ENCODE data around the gene MED15.

- TF ChIP-seq CTCF (IDR thresholded peaks at IDR 0.05) (no peak), POLR2A (IDR thresholded peaks at IDR 0.05) (no peak)
These were observed 69.0 kb downstream of the MED15 start for GRCh38 chr22:20576445-20576816.

Measured in sigmoid colon (tissue), 3 donors.